HepG2 (cell line): Measurements from ENCODE around the gene AFF1. TPM values are rescaled to one million over a fixed set of nuclear protein-coding genes. Genes with fewer than 3 reads are reported as not detected.

Experiments used
- ATAC-seq: fragments of 200-7000 bp; cut with Tn5 transposase; 3 replicates; pipeline ENCODE4 v1.9.1; 2020; ENCODE audit warnings: mild to moderate bottlenecking, moderate library complexity
- BruUV-seq: library from RNA; stranded (reverse); fragments of 400-500 nt; replicated peaks from 2 replicates; lab custom pipeline; 2021; lab: Mats Ljungman, UMichigan
- CTCF ChIA-PET: fragments of 300-600 bp; formaldehyde crosslinking; extraction: SDS; loops from one replicate; lab custom pipeline; 2021; ENCODE audit warnings: low total read pairs, inconsistent platforms, low intra/inter-chr PET ratio; lab: Yijun Ruan, JAX
- POLR2A ChIA-PET: fragments of 350-600 bp; sonication (Branson Sonifier 250); formaldehyde crosslinking; loops from one replicate; lab custom pipeline; 2020; ENCODE audit warnings: antibody characterized with exemption, inconsistent platforms; lab: Yijun Ruan, JAX
- DNase-seq: peaks from one replicate; pipeline ENCODE4 v3.0.0-alpha.2; 2015; ENCODE audit warnings: low spot score
- FAIRE-seq: peaks from 3 replicates; lab custom pipeline; 2011; peaks lifted over from hg19 to GRCh38; lab: Jason Lieb, UNC
- H2AFZ ChIP-seq: one replicate; pipeline ENCODE4 v1.6.1; 2011; ENCODE audit warnings: low read length, inconsistent platforms
- H3K27ac ChIP-seq: fragments of 300-600 bp; 3 replicates; pipeline ENCODE4 v1.8.0; 2011; ENCODE audit warnings: mixed run types, mild to moderate bottlenecking, mixed read lengths, low read length, inconsistent platforms; ENCODE audit not compliant: insufficient read depth; ENCODE audit errors: extremely low read length
- H3K27me3 ChIP-seq, 2 experiments: fragments of 200-600 bp in 1 of 2; 2 replicates in 1 of 2; 3 replicates in 1 of 2; pipeline versions ENCODE4 v1.6.0 to v1.8.0; 2011; ENCODE audit warnings: low read length in 2 of 2, mild to moderate bottlenecking in 2 of 2, moderate library complexity in 2 of 2, inconsistent platforms in 1 of 2; ENCODE audit not compliant: insufficient read depth in 2 of 2, control insufficient read depth in 1 of 2
- H3K36me3 ChIP-seq, 2 experiments: fragments of 200-600 bp in 1 of 2; replicated peaks in 1 of 2; 2 replicates in 1 of 2; 3 replicates in 1 of 2; pipeline versions ENCODE4 v1.5.1 to v1.8.0; 2011; ENCODE audit warnings: low read length in 2 of 2, inconsistent platforms in 1 of 2; ENCODE audit not compliant: insufficient read depth in 2 of 2, control insufficient read depth in 1 of 2
- H3K4me1 ChIP-seq: 2 replicates; pipeline ENCODE4 v1.5.1; 2012; ENCODE audit warnings: low read length, inconsistent platforms; ENCODE audit not compliant: insufficient read depth
- H3K4me2 ChIP-seq: 2 replicates; pipeline ENCODE4 v1.6.0; 2011; ENCODE audit warnings: low read depth, low read length, inconsistent platforms
- H3K4me3 ChIP-seq, 3 experiments: fragments of 200-600 bp in 1 of 3; sonication (generic), shearing (Covaris generic) in 1 of 3; replicated peaks in 1 of 3; 2 replicates each; pipeline ENCODE4 v1.5.1; 2011 to 2016; ENCODE audit warnings: low read length in 3 of 3, inconsistent platforms in 2 of 3, low read depth in 2 of 3, mild to moderate bottlenecking in 2 of 3, control low read depth in 1 of 3, mixed read lengths in 1 of 3; ENCODE audit not compliant: insufficient read depth in 1 of 3
- H3K79me2 ChIP-seq: one replicate; pipeline ENCODE4 v1.6.1; 2011; ENCODE audit warnings: low read length, inconsistent platforms; ENCODE audit not compliant: insufficient read depth
- H3K9ac ChIP-seq: 2 replicates; pipeline ENCODE4 v1.6.0; 2011; ENCODE audit warnings: mild to moderate bottlenecking, low read depth, low read length, inconsistent platforms; ENCODE audit not compliant: insufficient read depth
- H3K9me3 ChIP-seq: 2 replicates; pipeline ENCODE4 v1.5.1; 2012; ENCODE audit warnings: mild to moderate bottlenecking, low read length
- H4K20me1 ChIP-seq: 2 replicates; pipeline ENCODE4 v1.6.0; 2011; ENCODE audit warnings: inconsistent platforms, mild to moderate bottlenecking, low read length, moderate library complexity; ENCODE audit not compliant: insufficient read depth
- CCDC6 ChIP-seq: sonication (generic); formaldehyde crosslinking; IDR thresholded peaks from 2 replicates; pipeline ENCODE4 v1.8.1; 2022; ENCODE audit warnings: mild to moderate bottlenecking, missing genetic modification reagents, moderate library complexity
- KDM5A ChIP-seq: fragments of 200-600 bp; sonication (generic); IDR thresholded peaks from 2 replicates; pipeline ENCODE4 v1.7.0; 2018; ENCODE audit warnings: antibody characterized with exemption, mild to moderate bottlenecking, low read length, borderline replicate concordance
- PATZ1 ChIP-seq: sonication (generic); formaldehyde crosslinking; IDR thresholded peaks from 2 replicates; pipeline ENCODE4 v1.4.0; 2020; ENCODE audit warnings: missing genetic modification reagents
- RBM22 ChIP-seq: fragments of 200-400 bp; formaldehyde crosslinking; optimal IDR thresholded peaks from 2 replicates; pipeline ENCODE3; 2017; ENCODE audit warnings: mild to moderate bottlenecking, low read length, moderate library complexity
- ZIK1 ChIP-seq: sonication (generic); formaldehyde crosslinking; IDR thresholded peaks from 2 replicates; pipeline ENCODE4 v1.5.0; 2020; ENCODE audit warnings: mild to moderate bottlenecking, low read depth, missing genetic modification reagents, borderline replicate concordance
- ZNF160 ChIP-seq: sonication (generic); formaldehyde crosslinking; IDR thresholded peaks from 2 replicates; pipeline ENCODE4 v1.8.0; 2022; ENCODE audit warnings: mild to moderate bottlenecking, inconsistent platforms, missing genetic modification reagents
- ZNF468 ChIP-seq: sonication (generic); formaldehyde crosslinking; IDR thresholded peaks from 2 replicates; pipeline ENCODE4 v1.8.0; 2022; ENCODE audit warnings: mild to moderate bottlenecking, moderate library complexity, missing genetic modification reagents
- ZNF841 ChIP-seq: sonication (generic); formaldehyde crosslinking; IDR thresholded peaks from 2 replicates; pipeline ENCODE4 v1.8.1; 2023; ENCODE audit warnings: missing genetic modification reagents, borderline replicate concordance
- WGBS: methylation state at CpG from one replicate; pipeline ENCODE4 v1.1.6; 2017; ENCODE audit warnings: low lambda C conversion rate; 5-methylcytosine and 5-hydroxymethylcytosine counted together
- in situ Hi-C: cut with HindIII; loops from 2 replicates; pipeline ENCODE4 v1.10.0; 2017; ENCODE audit warnings: low pct_unique_long_range_greater_than_20kb; ENCODE audit not compliant: extremely low pct_ligation_motif_present
- intact Hi-C: fragments of 100-400 bp; cut with micrococcal nuclease; formaldehyde crosslinking; loops from one replicate; pipeline ENCODE4 v1.10.0; 2022; ENCODE audit not compliant: unreplicated experiment
- polyA plus RNA-seq, 8 experiments: library from polyadenylated mRNA; depleted of rRNA in 3 of 8; stranded (reverse) in 7 of 8; unstranded in 1 of 8; fragments of >200 nt; fragmentation: Illumina TruSeq in 4 of 8; extraction: Trizol in 4 of 8; gene quantifications; 2 replicates each; pipeline versions ENCODE4 v1.2.1 to v1.2.3, GENCODE V29; 2011 to 2016; ENCODE audit warnings: low read depth in 4 of 8, missing spikeins in 1 of 8, mixed read lengths in 1 of 8; ENCODE audit not compliant: insufficient read depth in 1 of 8
- total RNA-seq, 5 experiments: library from RNA; depleted of rRNA; stranded (reverse); fragments of >200 nt; fragmentation: Illumina TruSeq; extraction: Trizol; gene quantifications; 2 replicates each; pipeline ENCODE4 v1.2.3, GENCODE V29; 2016; ENCODE audit warnings: low read depth in 1 of 5

Gene AFF1
- total and polyA plus RNA-seq, 2 of the 13 experiments (the other 11 are each of a cell fraction or from before 2014, with no cell fraction given) = 15.5 to 15.9 TPM

DNA sequence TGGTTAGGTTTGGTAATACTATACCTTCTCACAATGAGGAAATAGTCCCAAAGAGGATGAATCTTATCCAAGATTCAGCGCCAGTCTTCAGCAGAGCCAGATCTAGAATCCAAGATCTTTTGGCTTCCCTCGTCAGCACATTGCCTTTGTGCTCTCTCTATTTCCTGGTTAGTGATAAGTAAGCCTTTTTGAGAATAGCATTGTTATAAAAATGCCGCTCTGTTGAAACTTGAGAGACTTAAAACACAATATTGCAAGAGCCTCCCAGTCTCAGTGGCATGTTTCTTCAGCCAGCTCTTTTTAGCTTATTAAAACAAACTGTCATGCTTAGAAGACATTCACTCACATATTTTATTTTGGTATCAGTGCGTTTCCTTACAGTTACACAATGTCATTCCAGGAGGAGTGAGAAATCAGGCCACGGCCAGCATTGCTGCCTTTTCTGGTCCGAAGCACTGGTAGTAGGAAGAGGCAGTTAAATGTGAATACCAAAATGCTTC, 144.2 kb downstream of the AFF1 start (continued):
- TF ChIP-seq PATZ1 (CRISPR knock-in tag) (no peak), ZNF841 (no peak), ZIK1 (CRISPR knock-in tag) (no peak), CCDC6 (CRISPR knock-in tag) (no peak), ZNF468 (CRISPR knock-in tag) (no peak), KDM5A (no peak)
- TF ChIP-seq, all 625 proteins: peak for 0

- Histone ChIP-seq H3K36me3 (peaks cover 1 to 11% of the 10 kb centered on the region in 2 experiments; a peak in 4 of 5 replicates), H3K4me1 (no peaks in the 10 kb centered on the region), H4K20me1 (peaks cover 13% of the 10 kb centered on the region; the same call in 1 of the 2 replicates), H3K27ac (no peak overlapping the region), H2AFZ (no peak overlapping the region), H3K4me3 (no peak overlapping the region), H3K79me2 (peaks cover 9% of the 10 kb centered on the region), H3K27me3 (no peaks in the 10 kb centered on the region), H3K9ac (no peak overlapping the region), H3K4me2 (no peak overlapping the region), H3K9me3 (no peaks in the 10 kb centered on the region)
- ChIA-PET POLR2A (no interaction called here), CTCF (no interaction called here)
- TF ChIP-seq ZNF160 (CRISPR knock-in tag) = no peak
- peak; percentile 9 for TF ChIP-seq RBM22
- in situ Hi-C loops (no loop called here), intact Hi-C loops (no loop called here)
- no peak for FAIRE-seq
- WGBS = 98% methylated on average over 2 of the region's 2 CpGs
- BruUV-seq = no TSS peak
- no peak for ATAC-seq
- no peak for DNase-seq
These were observed 145.2 kb downstream of the AFF1 start for GRCh38 chr4:87079967-87080366.
